Measurements from ENCODE around the gene ZNF638. TPM values are rescaled to one million over a fixed set of nuclear protein-coding genes. Genes with fewer than 3 reads are reported as not detected.

ZNF638 gene
- total RNA-seq, 1 donor = 152 TPM

DNA sequence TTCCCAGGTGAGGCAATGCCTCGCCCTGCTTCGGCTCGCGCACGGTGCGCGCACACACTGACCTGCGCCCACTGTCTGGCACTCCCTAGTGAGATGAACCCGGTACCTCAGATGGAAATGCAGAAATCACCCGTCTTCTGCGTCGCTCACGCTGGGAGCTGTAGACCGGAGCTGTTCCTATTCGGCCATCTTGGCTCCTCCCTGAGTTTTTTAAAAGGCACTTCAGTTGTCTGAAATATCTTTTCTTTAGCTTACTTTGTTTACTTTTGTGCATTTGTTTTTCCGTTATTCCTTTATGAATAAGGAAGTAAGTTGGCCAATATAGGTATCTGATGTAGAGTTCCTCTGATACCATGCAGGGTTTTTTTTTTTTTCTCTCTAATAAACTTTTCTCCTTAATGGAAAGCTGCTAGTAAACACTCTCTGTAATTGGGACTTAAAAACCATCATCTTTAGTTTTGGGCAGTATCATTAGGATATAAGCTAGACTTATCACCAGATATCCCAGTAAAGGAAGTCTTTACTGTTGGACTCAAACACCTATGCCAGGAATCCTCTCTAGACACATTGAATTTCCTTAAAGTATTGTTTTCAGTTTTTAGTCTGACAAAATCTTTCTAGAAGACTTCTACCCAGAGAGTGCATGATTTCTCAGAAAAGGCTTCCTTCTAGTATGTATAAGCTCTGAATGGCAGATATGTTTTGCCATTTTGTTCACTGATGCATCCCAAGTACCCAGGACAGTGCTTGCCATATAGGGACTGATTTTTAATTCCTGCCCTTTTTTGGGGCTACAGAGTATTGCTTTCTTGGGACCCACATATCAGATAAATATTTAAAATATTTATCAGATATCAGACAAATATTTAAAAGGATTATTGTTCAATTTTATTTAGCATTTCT, 86.0 kb downstream of the ZNF638 start:
- Histone ChIP-seq H3K4me3 (ENCODE audit: insufficient read depth, low read length) (no peak overlapping the region), H3K4me2 (ENCODE audit: insufficient read depth, low read length) (no peak overlapping the region)

DNA sequence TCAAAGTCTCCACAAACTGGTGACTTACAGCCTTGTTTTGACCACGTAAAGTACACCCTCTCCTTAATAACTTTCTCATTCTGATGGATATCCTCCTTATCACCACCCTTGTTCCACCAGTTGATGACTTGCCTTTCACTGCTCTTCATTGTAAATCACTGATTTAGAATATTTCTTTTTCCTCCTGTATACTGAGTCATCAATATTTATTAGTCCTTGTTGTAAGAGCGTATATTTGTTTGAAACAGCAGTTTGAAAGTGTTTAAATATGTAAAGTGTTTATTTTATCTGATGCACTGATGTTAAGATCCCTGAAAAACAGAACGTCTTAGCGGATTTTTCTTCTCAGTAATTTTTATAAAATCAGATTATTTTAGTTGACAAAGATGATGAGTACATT, 87.6 kb downstream of the ZNF638 start:
- Histone ChIP-seq H3K9me3 (ENCODE audit: low read depth, low read length) (no peaks in the 10 kb centered on the region), H3K4me3 (ENCODE audit: insufficient read depth, low read length) (no peak overlapping the region), H3K36me3 (ENCODE audit: insufficient read depth, low read length) (peaks cover 16% of the 10 kb centered on the region), H3K4me1 (ENCODE audit: insufficient read depth, low read length) (no peaks in the 10 kb centered on the region), H3K27me3 (ENCODE audit: insufficient read depth, low read length) (no peaks in the 10 kb centered on the region), H4K20me1 (ENCODE audit: insufficient read depth, low read length) (peaks cover 3% of the 10 kb centered on the region), H3K79me2 (ENCODE audit: insufficient read depth, low read length) (no peaks in the 10 kb centered on the region), H3K4me2 (ENCODE audit: insufficient read depth, low read length) (no peak overlapping the region), H2AFZ (ENCODE audit: low read length) (no peak overlapping the region), H3K27ac (ENCODE audit: low read depth, low read length) (no peak overlapping the region)
- TF ChIP-seq, protein P1, sequence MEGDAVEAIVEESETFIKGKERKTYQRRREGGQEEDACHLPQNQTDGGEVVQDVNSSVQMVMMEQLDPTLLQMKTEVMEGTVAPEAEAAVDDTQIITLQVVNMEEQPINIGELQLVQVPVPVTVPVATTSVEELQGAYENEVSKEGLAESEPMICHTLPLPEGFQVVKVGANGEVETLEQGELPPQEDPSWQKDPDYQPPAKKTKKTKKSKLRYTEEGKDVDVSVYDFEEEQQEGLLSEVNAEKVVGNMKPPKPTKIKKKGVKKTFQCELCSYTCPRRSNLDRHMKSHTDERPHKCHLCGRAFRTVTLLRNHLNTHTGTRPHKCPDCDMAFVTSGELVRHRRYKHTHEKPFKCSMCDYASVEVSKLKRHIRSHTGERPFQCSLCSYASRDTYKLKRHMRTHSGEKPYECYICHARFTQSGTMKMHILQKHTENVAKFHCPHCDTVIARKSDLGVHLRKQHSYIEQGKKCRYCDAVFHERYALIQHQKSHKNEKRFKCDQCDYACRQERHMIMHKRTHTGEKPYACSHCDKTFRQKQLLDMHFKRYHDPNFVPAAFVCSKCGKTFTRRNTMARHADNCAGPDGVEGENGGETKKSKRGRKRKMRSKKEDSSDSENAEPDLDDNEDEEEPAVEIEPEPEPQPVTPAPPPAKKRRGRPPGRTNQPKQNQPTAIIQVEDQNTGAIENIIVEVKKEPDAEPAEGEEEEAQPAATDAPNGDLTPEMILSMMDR (IDR thresholded peaks at IDR 0.05; ENCODE audit: extremely low read depth, low read depth, low read length) = no peak
- peak; percentile 1 for DNase-seq (ENCODE audit: insufficient read length, low spot score, missing footprints)

More for the DNA sequence above, 86.0 kb downstream of the ZNF638 start:
- Histone ChIP-seq H3K4me1 (ENCODE audit: insufficient read depth, low read length) (no peaks in the 10 kb centered on the region), H4K20me1 (ENCODE audit: insufficient read depth, low read length) (peaks cover 3% of the 10 kb centered on the region), H3K79me2 (ENCODE audit: insufficient read depth, low read length) (no peaks in the 10 kb centered on the region), H3K36me3 (ENCODE audit: insufficient read depth, low read length) (peaks cover 6% of the 10 kb centered on the region), H3K9me3 (ENCODE audit: low read depth, low read length) (no peaks in the 10 kb centered on the region), H3K27ac (ENCODE audit: low read depth, low read length) (no peak overlapping the region), H2AFZ (ENCODE audit: low read length) (no peak overlapping the region), H3K27me3 (ENCODE audit: insufficient read depth, low read length) (no peaks in the 10 kb centered on the region)
- TF ChIP-seq, protein P1 (IDR thresholded peaks at IDR 0.05; ENCODE audit: extremely low read depth, low read depth, low read length) = no peak
- DNase-seq (ENCODE audit: insufficient read length, low spot score, missing footprints) = no peak

DNA sequence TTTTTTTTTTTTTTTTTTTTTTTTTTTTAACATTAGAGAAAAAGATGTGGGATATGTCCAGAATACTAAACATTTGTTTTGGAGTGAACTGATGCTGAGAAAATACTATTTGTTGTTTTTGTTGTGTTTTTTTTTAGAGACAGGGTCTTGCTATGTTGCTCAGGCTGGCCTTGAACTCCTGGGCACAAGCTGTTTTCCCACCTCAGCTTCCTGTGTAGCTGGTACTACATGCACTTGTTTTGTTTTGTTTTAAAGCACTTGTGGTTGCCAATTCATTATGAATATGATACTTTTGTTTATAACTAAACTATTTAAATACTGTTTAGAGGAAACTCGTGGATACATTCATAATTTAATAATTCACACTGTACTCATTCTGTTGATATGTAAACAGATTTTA, 88.4 kb downstream of the ZNF638 start:
- H3K4me1 ChIP-seq (ENCODE audit: insufficient read depth, low read length) = no peaks in the 10 kb centered on the region
- no peak overlapping the region for H3K4me3 ChIP-seq (ENCODE audit: insufficient read depth, low read length)
- H3K36me3 ChIP-seq (ENCODE audit: insufficient read depth, low read length) = peaks cover 16% of the 10 kb centered on the region
- H3K4me2 ChIP-seq (ENCODE audit: insufficient read depth, low read length) = no peak overlapping the region
- H4K20me1 ChIP-seq (ENCODE audit: insufficient read depth, low read length) = peaks cover 3% of the 10 kb centered on the region
- no peak for DNase-seq (ENCODE audit: insufficient read length, low spot score, missing footprints)
- H3K9me3 ChIP-seq (ENCODE audit: low read depth, low read length) = no peaks in the 10 kb centered on the region
- H3K79me2 ChIP-seq (ENCODE audit: insufficient read depth, low read length) = no peaks in the 10 kb centered on the region
- H3K27me3 ChIP-seq (ENCODE audit: insufficient read depth, low read length) = no peaks in the 10 kb centered on the region
- no peak overlapping the region for H2AFZ ChIP-seq (ENCODE audit: low read length)
- H3K27ac ChIP-seq (ENCODE audit: low read depth, low read length) = no peak overlapping the region
- TF ChIP-seq, protein P1 (IDR thresholded peaks at IDR 0.05; ENCODE audit: extremely low read depth, low read depth, low read length) = no peak

DNA sequence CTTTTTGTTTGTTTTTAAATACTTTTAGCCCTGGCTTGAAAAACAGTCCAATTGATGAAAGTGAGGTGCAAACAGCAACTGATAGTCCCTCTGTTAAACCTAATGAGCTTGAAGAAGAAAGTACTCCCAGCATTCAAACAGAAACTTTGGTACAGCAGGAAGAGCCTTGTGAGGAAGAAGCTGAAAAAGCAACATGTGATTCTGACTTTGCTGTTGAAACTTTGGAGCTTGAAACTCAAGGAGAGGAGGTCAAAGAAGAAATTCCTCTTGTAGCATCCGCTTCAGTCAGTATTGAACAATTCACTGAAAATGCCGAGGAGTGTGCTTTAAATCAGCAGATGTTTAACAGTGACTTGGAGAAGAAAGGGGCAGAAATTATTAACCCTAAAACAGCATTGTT, 91.2 kb downstream of the ZNF638 start:
- H3K4me2 ChIP-seq (ENCODE audit: insufficient read depth, low read length) = no peak overlapping the region
- H4K20me1 ChIP-seq (ENCODE audit: insufficient read depth, low read length) = peaks cover 3% of the 10 kb centered on the region
- H3K9me3 ChIP-seq (ENCODE audit: low read depth, low read length) = no peaks in the 10 kb centered on the region
- no peaks in the 10 kb centered on the region for H3K27me3 ChIP-seq (ENCODE audit: insufficient read depth, low read length)
- TF ChIP-seq, protein P1 (IDR thresholded peaks at IDR 0.05; ENCODE audit: extremely low read depth, low read depth, low read length) = no peak
- H3K27ac ChIP-seq (ENCODE audit: low read depth, low read length) = no peak overlapping the region
- H3K4me1 ChIP-seq (ENCODE audit: insufficient read depth, low read length) = no peaks in the 10 kb centered on the region
- H2AFZ ChIP-seq (ENCODE audit: low read length) = no peak overlapping the region
- H3K36me3 ChIP-seq (ENCODE audit: insufficient read depth, low read length) = peaks cover 39% of the 10 kb centered on the region
- no peak overlapping the region for H3K4me3 ChIP-seq (ENCODE audit: insufficient read depth, low read length)
- H3K79me2 ChIP-seq (ENCODE audit: insufficient read depth, low read length) = no peaks in the 10 kb centered on the region
- DNase-seq (ENCODE audit: insufficient read length, low spot score, missing footprints) = peak; percentile 10

Data from osteoblast (primary cell).